ENCODE data around the gene IER5L. TPM values are rescaled to one million over a fixed set of nuclear protein-coding genes. Genes with fewer than 3 reads are reported as not detected.

Gene IER5L
- total RNA-seq, 1 donor from 2014 or later: 19.5 TPM

Other genes starting within 250 kb of the IER5L start
- gene DOLK, start 230.7 kb downstream of the IER5L start, total RNA-seq: 22.6 and 24.6 TPM in 2 replicates
- gene NUP188, start 230.6 kb downstream of the IER5L start, total RNA-seq: 25.8 and 38.5 TPM in 2 replicates
- 50.5 and 98.1 TPM in 2 replicates for gene SH3GLB2, start 149.9 kb downstream of the IER5L start, total RNA-seq
- 12.6 and 25.0 TPM in 2 replicates for gene MIGA2, start 141.6 kb downstream of the IER5L start, total RNA-seq
- 10.0 and 10.8 TPM in 2 replicates for gene DOLPP1, start 97.2 kb downstream of the IER5L start, total RNA-seq
- gene CRAT, start 67.5 kb downstream of the IER5L start, total RNA-seq: 13.7 and 40.2 TPM in 2 replicates
- 39.5 and 76.0 TPM in 2 replicates for gene PTPA, start 66.8 kb downstream of the IER5L start, total RNA-seq

Data from bronchial epithelial cell (primary cell).